Measurements from ENCODE around the gene SOX13.

The SOX13 gene

DNA sequence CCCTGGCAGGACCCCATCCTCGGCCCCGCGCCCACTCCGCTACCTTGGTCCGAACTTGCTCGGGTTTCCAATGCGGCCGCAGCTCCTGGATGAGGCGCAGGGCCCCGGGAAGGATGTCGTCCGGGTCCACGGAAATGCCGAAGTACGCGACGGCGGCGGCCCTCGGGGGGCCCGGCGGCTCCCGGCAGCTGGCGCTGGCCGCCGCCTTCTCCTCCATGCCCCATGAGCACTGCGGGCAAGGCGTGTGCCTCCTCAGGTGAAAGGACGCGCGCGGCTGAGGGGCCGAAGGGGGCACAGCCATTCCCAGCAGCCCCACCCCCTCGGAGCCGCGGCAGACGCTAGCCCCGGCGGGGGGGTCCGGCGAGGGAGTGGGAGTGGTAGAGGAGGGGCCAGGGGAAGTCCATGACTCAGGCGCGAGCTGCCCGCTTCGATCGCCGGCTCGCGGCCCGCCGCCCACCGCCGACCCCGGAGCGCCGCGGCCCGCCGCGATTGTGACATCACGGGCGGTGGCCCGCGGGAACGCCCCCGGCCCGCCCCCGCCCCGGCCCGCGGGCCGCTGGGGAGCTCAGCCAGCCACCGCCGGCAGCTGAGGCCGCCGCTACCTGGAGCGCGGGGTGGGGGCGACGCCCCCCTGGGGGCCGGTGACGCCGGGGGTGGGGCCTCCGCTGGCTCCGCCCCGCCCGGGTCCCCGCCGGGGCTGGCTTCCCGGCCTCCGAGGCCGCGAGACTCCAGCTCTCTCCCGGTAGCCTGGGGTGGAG lies 78.8 kb downstream of the SOX13 start, which contains the start of gene ETNK2:
Gene ETNK2, minus strand, starts transcription at position 493 of the 758 bp plus-strand sequence. Its CDS starts 192 bp downstream, at position 301.
- TF ChIP-seq, protein P1, sequence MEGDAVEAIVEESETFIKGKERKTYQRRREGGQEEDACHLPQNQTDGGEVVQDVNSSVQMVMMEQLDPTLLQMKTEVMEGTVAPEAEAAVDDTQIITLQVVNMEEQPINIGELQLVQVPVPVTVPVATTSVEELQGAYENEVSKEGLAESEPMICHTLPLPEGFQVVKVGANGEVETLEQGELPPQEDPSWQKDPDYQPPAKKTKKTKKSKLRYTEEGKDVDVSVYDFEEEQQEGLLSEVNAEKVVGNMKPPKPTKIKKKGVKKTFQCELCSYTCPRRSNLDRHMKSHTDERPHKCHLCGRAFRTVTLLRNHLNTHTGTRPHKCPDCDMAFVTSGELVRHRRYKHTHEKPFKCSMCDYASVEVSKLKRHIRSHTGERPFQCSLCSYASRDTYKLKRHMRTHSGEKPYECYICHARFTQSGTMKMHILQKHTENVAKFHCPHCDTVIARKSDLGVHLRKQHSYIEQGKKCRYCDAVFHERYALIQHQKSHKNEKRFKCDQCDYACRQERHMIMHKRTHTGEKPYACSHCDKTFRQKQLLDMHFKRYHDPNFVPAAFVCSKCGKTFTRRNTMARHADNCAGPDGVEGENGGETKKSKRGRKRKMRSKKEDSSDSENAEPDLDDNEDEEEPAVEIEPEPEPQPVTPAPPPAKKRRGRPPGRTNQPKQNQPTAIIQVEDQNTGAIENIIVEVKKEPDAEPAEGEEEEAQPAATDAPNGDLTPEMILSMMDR (IDR thresholded peaks at IDR 0.05; ENCODE audit: low read depth, low read length, missing control alignments), result no peak
- no peak within 1 kb of the TSS; the same call in 1 of the 2 replicates for H3K4me3 ChIP-seq (ENCODE audit: low read depth, low read length)
- no peak for DNase-seq (ENCODE audit: low read depth)

DNA sequence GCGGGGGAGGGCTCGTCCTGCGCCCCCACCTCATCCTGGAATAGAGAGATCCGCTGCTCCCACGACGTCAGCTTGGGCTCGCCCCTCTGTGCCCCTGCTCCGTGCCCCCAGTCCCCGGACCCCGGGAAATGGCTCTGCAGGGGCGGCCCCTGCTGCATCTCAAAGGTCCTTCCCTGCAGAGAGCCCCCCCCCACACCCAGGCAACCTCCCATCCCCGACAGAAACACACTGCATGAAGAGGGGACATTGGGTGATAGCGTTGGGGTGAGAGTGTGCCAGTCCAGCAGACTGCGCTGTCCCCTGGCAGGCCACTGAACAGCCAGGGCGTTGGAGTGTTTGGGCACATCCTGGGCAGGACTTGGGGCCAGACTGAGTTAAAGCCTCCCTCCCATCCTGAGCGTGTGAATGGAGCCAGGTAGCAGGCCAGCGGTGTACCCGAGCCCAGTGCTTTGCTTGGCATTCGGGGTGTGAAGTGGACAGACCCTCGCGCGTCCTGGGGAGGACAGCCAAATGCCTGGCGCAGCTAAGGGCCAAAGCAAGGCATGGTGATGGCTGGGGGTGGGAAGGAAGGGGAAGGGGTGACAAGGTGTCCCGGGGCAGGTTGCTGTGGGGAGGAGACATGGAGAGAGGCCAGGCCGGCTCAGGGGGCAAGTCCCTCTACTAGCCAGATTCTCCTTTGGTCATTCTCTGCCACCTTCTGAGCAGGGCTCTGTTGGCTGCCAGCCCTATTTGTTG lies 79.6 kb downstream of the SOX13 start:
- no peak for DNase-seq (ENCODE audit: low read depth)
- no peak overlapping the region for H3K4me3 ChIP-seq (ENCODE audit: low read depth, low read length)
- TF ChIP-seq, protein P1 (IDR thresholded peaks at IDR 0.05; ENCODE audit: low read depth, low read length, missing control alignments), result no peak

DNA sequence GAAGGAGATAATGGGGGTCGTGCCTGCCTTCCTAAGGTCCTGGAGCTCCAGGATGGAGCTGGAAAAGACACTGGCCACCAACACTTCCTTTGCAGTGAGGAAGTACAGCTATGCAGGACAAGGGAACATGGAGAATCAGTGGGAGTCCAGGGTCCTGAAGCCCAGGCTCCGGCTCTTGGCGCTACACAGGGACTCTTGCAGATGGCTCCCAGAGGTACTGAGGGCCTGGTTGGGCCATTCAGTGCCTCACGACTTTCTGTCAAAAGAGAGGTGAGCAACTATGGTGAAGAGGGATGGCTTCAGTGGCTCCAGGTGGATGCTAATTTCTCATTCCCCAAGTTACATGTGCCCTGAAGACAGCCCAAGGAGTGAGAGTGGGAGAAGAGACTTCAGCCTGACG lies 80.8 kb downstream of the SOX13 start:
- TF ChIP-seq, protein P1 (IDR thresholded peaks at IDR 0.05; ENCODE audit: low read depth, low read length, missing control alignments), result no peak
- DNase-seq (ENCODE audit: low read depth), result no peak

GRCh38 chr1:204154568-204155255 lies 81.8 kb downstream of the SOX13 start:
- TF ChIP-seq, protein P1 (IDR thresholded peaks at IDR 0.05; ENCODE audit: low read depth, low read length, missing control alignments), result no peak
- DNase-seq (ENCODE audit: low read depth), result no peak
- H3K4me3 ChIP-seq (ENCODE audit: low read depth, low read length), result no peak overlapping the region

More for the DNA sequence above, 80.8 kb downstream of the SOX13 start:
- no peak overlapping the region for H3K4me3 ChIP-seq (ENCODE audit: low read depth, low read length)

DNA sequence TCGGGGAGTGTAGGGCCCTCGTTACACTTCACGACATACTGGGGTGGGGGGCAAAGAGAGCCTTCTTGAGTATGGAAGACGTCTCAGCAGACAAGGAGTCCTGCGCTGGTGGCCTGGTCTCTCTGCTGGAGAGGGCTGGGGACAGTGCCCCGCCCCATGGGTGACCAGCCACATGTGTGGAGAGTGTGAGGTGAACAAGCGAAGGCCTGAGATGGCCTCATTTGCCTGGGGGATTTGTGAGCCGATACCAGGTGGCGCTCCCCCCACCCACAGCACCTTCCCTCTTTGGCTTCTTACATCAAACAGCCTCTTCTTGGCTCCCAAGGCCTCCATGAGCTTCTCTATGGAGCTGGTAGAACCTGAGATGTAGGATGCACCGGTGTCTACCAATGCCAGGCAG lies 83.0 kb downstream of the SOX13 start:
- H3K4me3 ChIP-seq (ENCODE audit: low read depth, low read length), result no peak overlapping the region
- TF ChIP-seq, protein P1 (IDR thresholded peaks at IDR 0.05; ENCODE audit: low read depth, low read length, missing control alignments), result no peak
- no peak for DNase-seq (ENCODE audit: low read depth)

DNA sequence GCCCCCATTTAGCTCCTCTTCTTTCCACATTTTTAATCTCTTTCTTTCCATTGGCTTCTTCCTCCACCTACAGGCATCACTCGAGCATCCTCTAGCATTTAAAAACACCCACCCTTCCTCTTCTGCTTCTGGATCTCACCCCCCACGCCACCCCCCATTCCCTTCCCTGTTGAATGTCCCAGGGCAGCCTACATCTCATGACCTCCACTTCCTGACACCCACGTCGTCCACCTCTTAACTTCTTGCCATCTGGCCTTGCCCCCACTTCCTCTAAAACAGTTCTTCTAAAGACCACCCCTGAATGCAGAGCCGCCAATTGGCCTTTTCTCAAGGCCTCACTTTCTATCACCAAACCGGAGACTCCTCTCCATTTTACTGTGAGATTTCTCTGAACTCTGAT lies 85.0 kb downstream of the SOX13 start:
- no peak for DNase-seq (ENCODE audit: low read depth)
- H3K4me3 ChIP-seq (ENCODE audit: low read depth, low read length), result no peak overlapping the region
- TF ChIP-seq, protein P1 (IDR thresholded peaks at IDR 0.05; ENCODE audit: low read depth, low read length, missing control alignments), result no peak
